Peyer's patch (tissue), 4 donors: ENCODE results near the gene BROX. TPM values are rescaled to one million over a fixed set of nuclear protein-coding genes. Genes with fewer than 3 reads are reported as not detected.
"Not testable (repeated sequence)": the region's sequence is repeated elsewhere in the genome, so short reads cannot be mapped to it uniquely, and the experiment has no call there.

Experiments used
- DNase-seq, 3 donors: peaks; one replicate each; pipeline ENCODE4 v3.0.0-alpha.2; 2017 to 2019
- H3K27ac ChIP-seq, 4 donors: fragments of 200-600 bp; sonication (generic); one replicate each; pipeline ENCODE4 v1.5.1; 2016 to 2019
- H3K27me3 ChIP-seq, 2 donors: fragments of 200-600 bp; sonication (generic); one replicate each; pipeline ENCODE4 v1.5.1; 2019
- H3K36me3 ChIP-seq, 3 donors: fragments of 200-600 bp; sonication (generic); one replicate each; pipeline ENCODE4 v1.5.1; 2016 to 2019
- H3K4me1 ChIP-seq, 4 donors: fragments of 200-600 bp; sonication (generic); one replicate each; pipeline ENCODE4 v1.5.1; 2016 to 2019
- H3K4me3 ChIP-seq, 4 donors: fragments of 200-600 bp; sonication (generic); 1 replicate in 3 of 4; 2 replicates in 1 of 4; pipeline ENCODE4 v1.5.1; 2016 to 2019; ENCODE audit warnings: mild to moderate bottlenecking in 1 of 4
- H3K9me3 ChIP-seq, 4 donors: fragments of 200-600 bp; sonication (generic); one replicate each; pipeline ENCODE4 v1.5.1; 2016 to 2019; ENCODE audit warnings: mild to moderate bottlenecking in 1 of 4
- POLR2A ChIP-seq, 2 donors: fragments of 450-650 bp; IDR thresholded peaks; one replicate each; pipeline ENCODE4 v1.5.1; 2017; ENCODE audit warnings: antibody characterized with exemption in 2 of 2, mild to moderate bottlenecking in 2 of 2, moderate library complexity in 2 of 2
- total RNA-seq, 4 donors: library from RNA; depleted of rRNA; stranded (reverse); fragments of >200 nt; gene quantifications; one replicate each; pipeline ENCODE4 v1.1.0, GENCODE V29; 2016
- TF ChIP-seq, protein P1 (sequence below), 6 experiments: fragments of 450-650 bp in 4 of 6; fragments of 200-600 bp in 2 of 6; sonication (generic) in 1 of 6; IDR thresholded peaks; one replicate each; pipeline ENCODE4 v1.5.1; 2017 to 2019; ENCODE audit warnings: antibody characterized with exemption in 6 of 6, mild to moderate bottlenecking in 3 of 6, moderate library complexity in 1 of 6

BROX gene
- total RNA-seq, 4 donors from 2014 or later, result 37.7 to 57.4 (median 43.9) TPM

DNA sequence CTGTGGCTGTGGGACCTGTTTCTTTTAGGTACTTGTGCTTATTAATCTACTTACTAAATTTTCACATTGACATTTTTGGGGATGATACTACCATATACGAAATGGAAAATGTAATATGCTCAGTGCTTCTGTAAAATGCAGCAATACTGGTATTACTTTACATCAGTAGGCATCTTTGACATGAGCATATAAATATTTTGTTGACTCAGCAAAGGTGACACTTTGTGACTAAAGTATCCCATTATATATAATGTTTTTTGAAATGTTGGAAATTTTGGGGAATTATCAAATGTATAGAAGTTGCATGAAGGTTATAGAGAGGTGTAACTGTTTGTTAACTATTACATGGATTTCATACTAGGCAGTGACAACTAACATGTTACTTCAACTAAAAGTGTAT, 22.4 kb downstream of the BROX start:
- no peak overlapping the region for H3K4me3 ChIP-seq
- H3K9me3 ChIP-seq, result no peaks in the 10 kb centered on the region
- no peaks in the 10 kb centered on the region for H3K27me3 ChIP-seq
- peak overlapping the region in 2 of 4 donors; percentile 78 to 80 for H3K27ac ChIP-seq
- no peak for DNase-seq
- TF ChIP-seq, protein P1, sequence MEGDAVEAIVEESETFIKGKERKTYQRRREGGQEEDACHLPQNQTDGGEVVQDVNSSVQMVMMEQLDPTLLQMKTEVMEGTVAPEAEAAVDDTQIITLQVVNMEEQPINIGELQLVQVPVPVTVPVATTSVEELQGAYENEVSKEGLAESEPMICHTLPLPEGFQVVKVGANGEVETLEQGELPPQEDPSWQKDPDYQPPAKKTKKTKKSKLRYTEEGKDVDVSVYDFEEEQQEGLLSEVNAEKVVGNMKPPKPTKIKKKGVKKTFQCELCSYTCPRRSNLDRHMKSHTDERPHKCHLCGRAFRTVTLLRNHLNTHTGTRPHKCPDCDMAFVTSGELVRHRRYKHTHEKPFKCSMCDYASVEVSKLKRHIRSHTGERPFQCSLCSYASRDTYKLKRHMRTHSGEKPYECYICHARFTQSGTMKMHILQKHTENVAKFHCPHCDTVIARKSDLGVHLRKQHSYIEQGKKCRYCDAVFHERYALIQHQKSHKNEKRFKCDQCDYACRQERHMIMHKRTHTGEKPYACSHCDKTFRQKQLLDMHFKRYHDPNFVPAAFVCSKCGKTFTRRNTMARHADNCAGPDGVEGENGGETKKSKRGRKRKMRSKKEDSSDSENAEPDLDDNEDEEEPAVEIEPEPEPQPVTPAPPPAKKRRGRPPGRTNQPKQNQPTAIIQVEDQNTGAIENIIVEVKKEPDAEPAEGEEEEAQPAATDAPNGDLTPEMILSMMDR (IDR thresholded peaks at IDR 0.05), result no peak
- TF ChIP-seq POLR2A (IDR thresholded peaks at IDR 0.05), result no peak
- peaks cover 0 to 65% (median 0%) of the 10 kb centered on the region in 3 donors for H3K36me3 ChIP-seq
- peaks cover 0 to 9% (median 0%) of the 10 kb centered on the region in 4 donors for H3K4me1 ChIP-seq

DNA sequence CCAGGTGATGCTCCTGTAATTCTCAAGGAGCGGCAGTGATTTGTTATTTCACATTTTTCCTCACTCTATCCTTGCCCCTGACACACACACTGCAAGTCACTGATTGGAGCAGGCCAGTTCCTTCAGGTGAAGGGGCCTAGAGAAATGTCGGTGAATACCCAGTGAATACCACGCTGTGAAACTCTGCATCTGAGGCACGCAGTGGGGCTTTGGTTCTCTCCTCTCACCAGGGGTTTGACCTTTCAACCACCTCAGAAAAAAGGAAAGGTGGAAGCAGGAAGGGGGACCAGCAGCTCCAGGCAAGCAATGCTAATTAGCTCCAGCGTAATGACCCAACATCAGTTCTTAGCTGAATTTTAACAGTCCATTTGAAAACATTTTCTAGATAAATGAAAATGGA, 24.1 kb downstream of the BROX start:
- H3K4me1 ChIP-seq, result peaks cover 0 to 9% (median 0%) of the 10 kb centered on the region in 4 donors
- no peaks in the 10 kb centered on the region for H3K9me3 ChIP-seq
- no peak for TF ChIP-seq POLR2A (IDR thresholded peaks at IDR 0.05)
- TF ChIP-seq, protein P1 (IDR thresholded peaks at IDR 0.05), result no peak
- no peak overlapping the region for H3K4me3 ChIP-seq
- H3K27me3 ChIP-seq, result no peaks in the 10 kb centered on the region
- DNase-seq, result no peak
- H3K27ac ChIP-seq, result peak overlapping the region in 3 of 4 donors; percentile 31 to 57 (median 46)
- peaks cover 0 to 47% (median 0%) of the 10 kb centered on the region in 3 donors for H3K36me3 ChIP-seq

GRCh38 chr1:222736972-222737371, 24.6 kb downstream of the BROX start, which contains the start of gene FAM177B:
FAM177B (plus strand) TSS chr1:222737202; CDS start chr1:222746546, 9,344 bp downstream.
- peak within 1 kb of the TSS in 1 of 4 donors; percentile 11 for H3K4me3 ChIP-seq
- no peaks in the 10 kb centered on the region for H3K9me3 ChIP-seq
- H3K36me3 ChIP-seq, result peaks cover 0 to 42% (median 0%) of the 10 kb centered on the region in 3 donors
- DNase-seq, result no peak
- peaks cover 0 to 6% (median 0%) of the 10 kb centered on the region in 4 donors for H3K4me1 ChIP-seq
- peak within 1 kb of the TSS in 3 of 4 donors; percentile 31 to 59 (median 57) for H3K27ac ChIP-seq
- TF ChIP-seq, protein P1 (IDR thresholded peaks at IDR 0.05), result no peak
- TF ChIP-seq POLR2A (IDR thresholded peaks at IDR 0.05), result no peak
- H3K27me3 ChIP-seq, result no peaks in the 10 kb centered on the region

DNA sequence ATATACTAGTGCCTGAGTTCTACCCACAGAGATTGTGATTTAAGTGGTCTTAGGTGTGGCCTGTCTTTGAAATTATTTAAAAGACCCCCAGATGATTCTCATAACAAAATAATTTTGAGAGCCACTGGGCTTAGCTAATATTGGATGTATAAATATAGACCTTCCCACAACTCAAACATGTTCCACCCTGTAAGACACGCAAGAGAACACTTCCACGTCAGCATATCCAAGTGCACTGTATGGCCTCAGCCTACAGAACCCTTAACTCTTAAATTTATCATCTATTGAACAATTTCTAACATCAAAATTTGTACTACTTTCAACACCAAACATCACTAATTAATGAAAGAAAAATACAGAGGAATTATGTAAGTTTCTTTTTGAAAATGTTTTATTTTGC, 27.1 kb downstream of the BROX start:
- H3K27me3 ChIP-seq, result no peaks in the 10 kb centered on the region
- no peaks in the 10 kb centered on the region for H3K9me3 ChIP-seq
- no peak overlapping the region for H3K4me3 ChIP-seq
- peaks cover 0 to 17% (median 0%) of the 10 kb centered on the region in 3 donors for H3K36me3 ChIP-seq
- DNase-seq, result no peak
- peak overlapping the region in 3 of 4 donors; percentile 27 to 59 (median 57) for H3K27ac ChIP-seq
- TF ChIP-seq POLR2A (IDR thresholded peaks at IDR 0.05), result no peak
- TF ChIP-seq, protein P1 (IDR thresholded peaks at IDR 0.05), result no peak
- H3K4me1 ChIP-seq, result peaks cover 0 to 6% (median 0%) of the 10 kb centered on the region in 4 donors

DNA sequence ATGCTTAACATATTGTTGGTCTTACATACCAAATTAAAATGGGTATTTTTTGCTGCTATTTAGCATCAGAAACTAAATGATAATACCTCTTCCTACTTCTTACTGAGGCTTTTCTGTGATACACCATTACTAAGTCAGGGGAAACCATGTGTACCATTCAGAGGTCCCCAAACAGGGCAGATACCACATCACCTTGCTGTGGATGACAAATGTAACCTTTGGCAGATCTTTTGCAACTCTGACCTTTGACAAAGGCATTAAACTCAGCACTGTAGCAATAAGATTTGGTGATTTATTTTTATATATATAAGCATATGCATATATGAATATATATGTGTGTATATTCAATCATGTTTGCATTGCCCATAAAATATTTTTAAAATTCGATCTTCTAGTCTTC, 27.6 kb downstream of the BROX start:
- TF ChIP-seq POLR2A (IDR thresholded peaks at IDR 0.05), result no peak
- TF ChIP-seq, protein P1 (IDR thresholded peaks at IDR 0.05), result no peak
- Histone ChIP-seq H3K27ac (peak overlapping the region in 2 of 4 donors; percentile 57 to 59), H3K27me3 (no peaks in the 10 kb centered on the region), H3K36me3 (peaks cover 0 to 13% (median 0%) of the 10 kb centered on the region in 3 donors), H3K9me3 (no peaks in the 10 kb centered on the region), H3K4me3 (peak overlapping the region in 1 of 4 donors; percentile 12), H3K4me1 (peaks cover 0 to 6% (median 0%) of the 10 kb centered on the region in 4 donors)
- DNase-seq, result no peak

GRCh38 chr1:222741630-222742457, 29.5 kb downstream of the BROX start:
- H3K27me3 ChIP-seq, H3K4me3 ChIP-seq, H3K27ac ChIP-seq, H3K4me1 ChIP-seq, H3K36me3 ChIP-seq, DNase-seq, H3K9me3 ChIP-seq: not testable (repeated sequence)
